Osteoblast (primary cell): ENCODE measurements around the gene R3HCC1L. TPM values are rescaled to one million over a fixed set of nuclear protein-coding genes. Genes with fewer than 3 reads are reported as not detected.

ENCODE experiments used
- DNase-seq: peaks from one replicate; pipeline ENCODE4 v3.0.0; 2011; ENCODE audit warnings: low spot score, mixed read lengths; ENCODE audit not compliant: insufficient read length; ENCODE audit errors: missing footprints
- H2AFZ ChIP-seq: 2 replicates; pipeline ENCODE4 v1.6.0; 2011; ENCODE audit warnings: mild to moderate bottlenecking, low read length
- H3K27ac ChIP-seq: 2 replicates; pipeline ENCODE4 v1.5.1; 2011; ENCODE audit warnings: mild to moderate bottlenecking, low read depth, low read length, moderate library complexity
- H3K27me3 ChIP-seq: 2 replicates; pipeline ENCODE4 v1.6.0; 2012; ENCODE audit warnings: mild to moderate bottlenecking, control low read depth, inconsistent platforms, low read length, moderate library complexity; ENCODE audit not compliant: insufficient read depth
- H3K36me3 ChIP-seq: 2 replicates; pipeline ENCODE4 v1.5.1; 2011; ENCODE audit warnings: mild to moderate bottlenecking, low read length, control low read depth, moderate library complexity; ENCODE audit not compliant: insufficient read depth
- H3K4me1 ChIP-seq: 2 replicates; pipeline ENCODE4 v1.5.1; 2011; ENCODE audit warnings: mild to moderate bottlenecking, low read length, control low read depth, moderate library complexity; ENCODE audit not compliant: insufficient read depth
- H3K4me2 ChIP-seq: 2 replicates; pipeline ENCODE4 v1.6.0; 2011; ENCODE audit warnings: mild to moderate bottlenecking, low read length; ENCODE audit not compliant: insufficient read depth
- H3K4me3 ChIP-seq: fragments of 200-600 bp; sonication (generic); 3 replicates; pipeline ENCODE4 v1.5.1; 2012; ENCODE audit warnings: mild to moderate bottlenecking, low read length, inconsistent platforms; ENCODE audit not compliant: insufficient read depth
- H3K79me2 ChIP-seq: 2 replicates; pipeline ENCODE4 v1.6.0; 2012; ENCODE audit warnings: mild to moderate bottlenecking, low read length, control low read depth, inconsistent platforms; ENCODE audit not compliant: insufficient read depth
- H3K9me3 ChIP-seq: 2 replicates; pipeline ENCODE4 v1.5.1; 2011; ENCODE audit warnings: low read depth, low read length, control low read depth
- H4K20me1 ChIP-seq: 2 replicates; pipeline ENCODE4 v1.6.0; 2012; ENCODE audit warnings: mild to moderate bottlenecking, low read length, control low read depth; ENCODE audit not compliant: insufficient read depth
- CTCF ChIP-seq: IDR thresholded peaks from 2 replicates; pipeline ENCODE4 v1.5.1; 2011; ENCODE audit warnings: mild to moderate bottlenecking, low read depth, low read length, moderate library complexity; ENCODE audit errors: extremely low read depth
- total RNA-seq: library from RNA; depleted of rRNA; stranded (reverse); fragments of >200 nt; gene quantifications from 2 replicates; pipeline ENCODE4 v1.2.3, GENCODE V29; 2012

R3HCC1L gene
- total RNA-seq, 1 donor, result 15.9 TPM

- H3K4me2 ChIP-seq, result no peak overlapping the region
- TF ChIP-seq CTCF, result no peak
- no peaks in the 10 kb centered on the region for H3K9me3 ChIP-seq
- peaks cover 54% of the 10 kb centered on the region for H3K36me3 ChIP-seq
- H3K4me1 ChIP-seq, result no peaks in the 10 kb centered on the region
- H3K79me2 ChIP-seq, result no peaks in the 10 kb centered on the region
- no peak overlapping the region for H3K4me3 ChIP-seq
- H3K27me3 ChIP-seq, result no peaks in the 10 kb centered on the region
- no peak for DNase-seq
- no peak overlapping the region for H2AFZ ChIP-seq
- peaks cover 12% of the 10 kb centered on the region for H4K20me1 ChIP-seq
- H3K27ac ChIP-seq, result no peak overlapping the region
These were observed 125.3 kb downstream of the R3HCC1L start for GRCh38 chr10:98259606-98260315.

GRCh38 chr10:98260350-98260749 is 125.9 kb downstream of the R3HCC1L start:
- Histone ChIP-seq H3K36me3 (peaks cover 56% of the 10 kb centered on the region), H3K27ac (no peak overlapping the region), H3K9me3 (no peaks in the 10 kb centered on the region), H3K4me1 (no peaks in the 10 kb centered on the region), H3K79me2 (no peaks in the 10 kb centered on the region), H4K20me1 (peaks cover 12% of the 10 kb centered on the region), H3K4me3 (no peak overlapping the region), H3K4me2 (no peak overlapping the region), H2AFZ (no peak overlapping the region), H3K27me3 (no peaks in the 10 kb centered on the region)
- no peak for TF ChIP-seq CTCF
- DNase-seq, result no peak

GRCh38 chr10:98260752-98261151 is 126.3 kb downstream of the R3HCC1L start:
- H3K4me1 ChIP-seq, result no peaks in the 10 kb centered on the region
- no peak for DNase-seq
- H3K27ac ChIP-seq, result no peak overlapping the region

More at GRCh38 chr10:98260752-98261151, 126.3 kb downstream of the R3HCC1L start:
- H3K4me2 ChIP-seq, result no peak overlapping the region
- peaks cover 52% of the 10 kb centered on the region for H3K36me3 ChIP-seq
- no peaks in the 10 kb centered on the region for H3K9me3 ChIP-seq
- TF ChIP-seq CTCF, result no peak
- no peak overlapping the region for H2AFZ ChIP-seq
- H3K27me3 ChIP-seq, result no peaks in the 10 kb centered on the region
- peaks cover 12% of the 10 kb centered on the region for H4K20me1 ChIP-seq
- H3K4me3 ChIP-seq, result no peak overlapping the region
- no peaks in the 10 kb centered on the region for H3K79me2 ChIP-seq
